ENCODE data around the gene ACCS. TPM values are rescaled to one million over a fixed set of nuclear protein-coding genes. Genes with fewer than 3 reads are reported as not detected.

ACCS gene
- total and polyA plus RNA-seq, 9 of the 15 experiments (the other 6 are each of a cell fraction or from before 2014, with no cell fraction given), result 4.2 to 25.9 (median 16.3) TPM

DNA sequence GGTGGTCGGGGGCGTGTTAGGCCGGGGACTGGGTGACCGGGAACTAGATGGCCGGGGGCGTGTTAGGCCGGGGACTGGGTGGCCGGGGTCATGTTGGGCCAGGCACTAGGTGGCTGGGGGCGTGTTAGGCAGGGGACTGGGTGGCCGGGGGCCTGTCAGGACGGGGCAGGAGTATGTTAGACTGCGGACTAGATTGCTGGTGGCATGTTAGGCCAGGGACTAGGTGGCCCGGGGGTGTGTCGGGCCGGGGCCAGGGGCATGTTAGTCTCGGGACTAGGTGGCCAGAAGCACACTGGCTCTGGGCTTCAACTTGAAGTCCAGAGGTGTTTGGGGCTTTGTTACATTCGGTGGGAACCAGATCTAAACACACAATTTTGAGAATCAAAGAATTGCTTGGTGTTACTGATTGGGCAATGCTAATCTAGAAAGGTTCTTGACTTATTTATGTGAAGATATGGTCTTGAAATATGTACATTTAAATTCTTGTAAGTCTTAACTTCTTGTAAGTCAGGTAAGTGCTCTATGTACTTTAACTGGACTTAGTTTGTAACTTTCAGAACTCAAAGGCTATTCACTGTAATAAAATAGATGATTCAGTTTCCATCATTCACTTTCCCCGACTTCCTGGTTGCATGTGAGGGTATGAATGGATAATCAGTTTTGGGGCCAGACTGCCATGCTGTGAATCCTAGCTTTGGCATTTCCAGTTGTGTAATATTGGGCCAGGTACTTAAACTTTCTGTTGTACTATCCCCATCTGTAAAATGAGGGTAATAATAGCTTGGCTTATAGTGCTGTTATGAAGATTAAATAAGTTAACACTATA lies 30.5 kb downstream of the ACCS start (continued):
- TF ChIP-seq, protein P1, sequence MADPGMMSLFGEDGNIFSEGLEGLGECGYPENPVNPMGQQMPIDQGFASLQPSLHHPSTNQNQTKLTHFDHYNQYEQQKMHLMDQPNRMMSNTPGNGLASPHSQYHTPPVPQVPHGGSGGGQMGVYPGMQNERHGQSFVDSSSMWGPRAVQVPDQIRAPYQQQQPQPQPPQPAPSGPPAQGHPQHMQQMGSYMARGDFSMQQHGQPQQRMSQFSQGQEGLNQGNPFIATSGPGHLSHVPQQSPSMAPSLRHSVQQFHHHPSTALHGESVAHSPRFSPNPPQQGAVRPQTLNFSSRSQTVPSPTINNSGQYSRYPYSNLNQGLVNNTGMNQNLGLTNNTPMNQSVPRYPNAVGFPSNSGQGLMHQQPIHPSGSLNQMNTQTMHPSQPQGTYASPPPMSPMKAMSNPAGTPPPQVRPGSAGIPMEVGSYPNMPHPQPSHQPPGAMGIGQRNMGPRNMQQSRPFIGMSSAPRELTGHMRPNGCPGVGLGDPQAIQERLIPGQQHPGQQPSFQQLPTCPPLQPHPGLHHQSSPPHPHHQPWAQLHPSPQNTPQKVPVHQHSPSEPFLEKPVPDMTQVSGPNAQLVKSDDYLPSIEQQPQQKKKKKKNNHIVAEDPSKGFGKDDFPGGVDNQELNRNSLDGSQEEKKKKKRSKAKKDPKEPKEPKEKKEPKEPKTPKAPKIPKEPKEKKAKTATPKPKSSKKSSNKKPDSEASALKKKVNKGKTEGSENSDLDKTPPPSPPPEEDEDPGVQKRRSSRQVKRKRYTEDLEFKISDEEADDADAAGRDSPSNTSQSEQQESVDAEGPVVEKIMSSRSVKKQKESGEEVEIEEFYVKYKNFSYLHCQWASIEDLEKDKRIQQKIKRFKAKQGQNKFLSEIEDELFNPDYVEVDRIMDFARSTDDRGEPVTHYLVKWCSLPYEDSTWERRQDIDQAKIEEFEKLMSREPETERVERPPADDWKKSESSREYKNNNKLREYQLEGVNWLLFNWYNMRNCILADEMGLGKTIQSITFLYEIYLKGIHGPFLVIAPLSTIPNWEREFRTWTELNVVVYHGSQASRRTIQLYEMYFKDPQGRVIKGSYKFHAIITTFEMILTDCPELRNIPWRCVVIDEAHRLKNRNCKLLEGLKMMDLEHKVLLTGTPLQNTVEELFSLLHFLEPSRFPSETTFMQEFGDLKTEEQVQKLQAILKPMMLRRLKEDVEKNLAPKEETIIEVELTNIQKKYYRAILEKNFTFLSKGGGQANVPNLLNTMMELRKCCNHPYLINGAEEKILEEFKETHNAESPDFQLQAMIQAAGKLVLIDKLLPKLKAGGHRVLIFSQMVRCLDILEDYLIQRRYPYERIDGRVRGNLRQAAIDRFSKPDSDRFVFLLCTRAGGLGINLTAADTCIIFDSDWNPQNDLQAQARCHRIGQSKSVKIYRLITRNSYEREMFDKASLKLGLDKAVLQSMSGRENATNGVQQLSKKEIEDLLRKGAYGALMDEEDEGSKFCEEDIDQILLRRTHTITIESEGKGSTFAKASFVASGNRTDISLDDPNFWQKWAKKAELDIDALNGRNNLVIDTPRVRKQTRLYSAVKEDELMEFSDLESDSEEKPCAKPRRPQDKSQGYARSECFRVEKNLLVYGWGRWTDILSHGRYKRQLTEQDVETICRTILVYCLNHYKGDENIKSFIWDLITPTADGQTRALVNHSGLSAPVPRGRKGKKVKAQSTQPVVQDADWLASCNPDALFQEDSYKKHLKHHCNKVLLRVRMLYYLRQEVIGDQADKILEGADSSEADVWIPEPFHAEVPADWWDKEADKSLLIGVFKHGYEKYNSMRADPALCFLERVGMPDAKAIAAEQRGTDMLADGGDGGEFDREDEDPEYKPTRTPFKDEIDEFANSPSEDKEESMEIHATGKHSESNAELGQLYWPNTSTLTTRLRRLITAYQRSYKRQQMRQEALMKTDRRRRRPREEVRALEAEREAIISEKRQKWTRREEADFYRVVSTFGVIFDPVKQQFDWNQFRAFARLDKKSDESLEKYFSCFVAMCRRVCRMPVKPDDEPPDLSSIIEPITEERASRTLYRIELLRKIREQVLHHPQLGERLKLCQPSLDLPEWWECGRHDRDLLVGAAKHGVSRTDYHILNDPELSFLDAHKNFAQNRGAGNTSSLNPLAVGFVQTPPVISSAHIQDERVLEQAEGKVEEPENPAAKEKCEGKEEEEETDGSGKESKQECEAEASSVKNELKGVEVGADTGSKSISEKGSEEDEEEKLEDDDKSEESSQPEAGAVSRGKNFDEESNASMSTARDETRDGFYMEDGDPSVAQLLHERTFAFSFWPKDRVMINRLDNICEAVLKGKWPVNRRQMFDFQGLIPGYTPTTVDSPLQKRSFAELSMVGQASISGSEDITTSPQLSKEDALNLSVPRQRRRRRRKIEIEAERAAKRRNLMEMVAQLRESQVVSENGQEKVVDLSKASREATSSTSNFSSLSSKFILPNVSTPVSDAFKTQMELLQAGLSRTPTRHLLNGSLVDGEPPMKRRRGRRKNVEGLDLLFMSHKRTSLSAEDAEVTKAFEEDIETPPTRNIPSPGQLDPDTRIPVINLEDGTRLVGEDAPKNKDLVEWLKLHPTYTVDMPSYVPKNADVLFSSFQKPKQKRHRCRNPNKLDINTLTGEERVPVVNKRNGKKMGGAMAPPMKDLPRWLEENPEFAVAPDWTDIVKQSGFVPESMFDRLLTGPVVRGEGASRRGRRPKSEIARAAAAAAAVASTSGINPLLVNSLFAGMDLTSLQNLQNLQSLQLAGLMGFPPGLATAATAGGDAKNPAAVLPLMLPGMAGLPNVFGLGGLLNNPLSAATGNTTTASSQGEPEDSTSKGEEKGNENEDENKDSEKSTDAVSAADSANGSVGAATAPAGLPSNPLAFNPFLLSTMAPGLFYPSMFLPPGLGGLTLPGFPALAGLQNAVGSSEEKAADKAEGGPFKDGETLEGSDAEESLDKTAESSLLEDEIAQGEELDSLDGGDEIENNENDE (IDR thresholded peaks at IDR 0.05; ENCODE audit: low read depth, low read length), result no peak
- TF ChIP-seq, protein P2, sequence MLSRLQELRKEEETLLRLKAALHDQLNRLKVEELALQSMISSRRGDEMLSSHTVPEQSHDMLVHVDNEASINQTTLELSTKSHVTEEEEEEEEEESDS (CRISPR knock-in tag; IDR thresholded peaks at IDR 0.05), result no peak
- TF ChIP-seq ZNF408 (CRISPR knock-in tag; IDR thresholded peaks at IDR 0.05; ENCODE audit: low read depth), result no peak
- no peak for TF ChIP-seq FOS (IDR thresholded peaks at IDR 0.05; ENCODE audit: extremely low read depth, insufficient read length)
- TF ChIP-seq RBM17 (IDR thresholded peaks at IDR 0.05; ENCODE audit: borderline replicate concordance, low read depth, low read length), result no peak
- no peak for TF ChIP-seq HEY1 (CRISPR knock-in tag; IDR thresholded peaks at IDR 0.05; ENCODE audit: borderline replicate concordance)
- no peak for TF ChIP-seq ZNF668 (CRISPR knock-in tag; IDR thresholded peaks at IDR 0.05)
- TF ChIP-seq CEBPG (CRISPR knock-in tag; IDR thresholded peaks at IDR 0.05), result no peak
- peak; percentile 34 to 64; a peak in 3 of 4 replicates for TF ChIP-seq CEBPG (tag; conservative IDR thresholded peaks at IDR 0.05 in 1 of 2, IDR thresholded peaks at IDR 0.05 in 1 of 2)
- TF ChIP-seq LCOR (CRISPR knock-in tag; IDR thresholded peaks at IDR 0.05), result no peak
- TF ChIP-seq DNMT1 (IDR thresholded peaks at IDR 0.05), result no peak
- TF ChIP-seq BRF1 (IDR thresholded peaks at IDR 0.05; ENCODE audit: borderline replicate concordance, extremely low read depth, insufficient read length), result no peak
- peak; percentile 16; the same call in 1 of the 2 replicates for TF ChIP-seq EGR1 (conservative IDR thresholded peaks at IDR 0.05)
- TF ChIP-seq SREBF1 (IDR thresholded peaks at IDR 0.05; ENCODE audit: borderline replicate concordance, low read depth, low read length), result no peak
- TF ChIP-seq DDX20 (tag; IDR thresholded peaks at IDR 0.05; ENCODE audit: low read depth), result no peak
